ENCODE results near the gene ABCG8.

DNA sequence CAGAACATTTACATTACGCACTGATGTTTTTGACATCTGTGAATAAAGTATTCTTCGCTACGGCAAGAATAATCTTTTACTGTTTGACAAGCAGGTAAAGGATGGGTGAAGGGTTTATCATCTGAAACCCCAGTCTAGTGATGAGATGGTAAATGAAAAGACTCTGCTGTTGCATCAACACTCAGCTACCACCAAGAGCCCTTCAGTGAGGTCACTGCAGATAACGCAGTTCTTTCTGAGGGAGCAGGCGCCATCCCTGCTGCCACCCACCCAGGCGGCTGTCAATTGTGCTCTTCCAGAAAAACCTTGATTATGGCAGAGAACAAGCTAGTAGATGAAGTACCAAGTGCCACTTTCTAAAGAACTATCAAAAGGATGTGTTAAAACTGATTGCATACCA is 58.7 kb downstream of the ABCG8 start:
- TF ChIP-seq CTCF (IDR thresholded peaks at IDR 0.05; ENCODE audit: extremely low read depth in 1 of 2, insufficient read depth in 1 of 2, low read depth in 1 of 2, low read length in 2 of 2) (no peak), MYC (IDR thresholded peaks at IDR 0.05; ENCODE audit: low read depth, low read length) (no peak), POLR2AphosphoS5 (IDR thresholded peaks at IDR 0.05; ENCODE audit: insufficient read depth, low read depth, low read length) (no peak), MAX (IDR thresholded peaks at IDR 0.05; ENCODE audit: insufficient read depth, insufficient read length) (no peak), EZH2 (IDR thresholded peaks at IDR 0.05; ENCODE audit: borderline replicate concordance, low read depth, low read length, severe bottlenecking) (no peak), POLR2A (IDR thresholded peaks at IDR 0.05; ENCODE audit: low read depth, low read length) (no peak), JUN (IDR thresholded peaks at IDR 0.05; ENCODE audit: borderline replicate concordance, insufficient read depth, insufficient read length, low read depth) (no peak)
